Thymus (tissue), 11 donors: Measurements from ENCODE around the gene GALNT17. TPM values are rescaled to one million over a fixed set of nuclear protein-coding genes. Genes with fewer than 3 reads are reported as not detected.
"Not testable (repeated sequence)": the region's sequence is repeated elsewhere in the genome, so short reads cannot be mapped to it uniquely, and the experiment has no call there.

ENCODE experiments used
- DNase-seq, 9 donors: peaks; one replicate each; pipeline ENCODE4 v3.0.0-alpha.2; 2013; ENCODE audit warnings: low spot score in 9 of 9, low read depth in 6 of 9, missing footprints in 1 of 9
- H3K27ac ChIP-seq, 2 donors: one replicate each; pipeline ENCODE4 v1.5.1; 2013; ENCODE audit warnings: control low read depth in 1 of 2, low read depth in 1 of 2, low read length in 1 of 2, mild to moderate bottlenecking in 1 of 2, moderate library complexity in 1 of 2
- H3K27me3 ChIP-seq, 2 donors: one replicate each; pipeline ENCODE4 v1.5.1; 2013; ENCODE audit warnings: low read length in 1 of 2; ENCODE audit not compliant: control insufficient read depth in 2 of 2, insufficient read depth in 1 of 2
- H3K36me3 ChIP-seq, 2 donors: one replicate each; pipeline ENCODE4 v1.5.1; 2013; ENCODE audit warnings: low read length in 1 of 2, mild to moderate bottlenecking in 1 of 2, moderate library complexity in 1 of 2; ENCODE audit not compliant: control insufficient read depth in 2 of 2, insufficient read depth in 2 of 2
- H3K4me1 ChIP-seq, 2 donors: one replicate each; pipeline ENCODE4 v1.5.1; 2013; ENCODE audit warnings: low read length in 2 of 2; ENCODE audit not compliant: control insufficient read depth in 2 of 2, insufficient read depth in 2 of 2
- H3K4me3 ChIP-seq, 2 donors: one replicate each; pipeline ENCODE4 v1.5.1; 2013; ENCODE audit warnings: low read length in 2 of 2, control low read depth in 1 of 2, mild to moderate bottlenecking in 1 of 2
- H3K9me3 ChIP-seq, 2 donors: one replicate each; pipeline ENCODE4 v1.5.1; 2013; ENCODE audit warnings: low read length in 1 of 2, mild to moderate bottlenecking in 1 of 2; ENCODE audit not compliant: control insufficient read depth in 2 of 2, insufficient read depth in 1 of 2
- WGBS: extraction: QIAGEN DNeasy Blood & Tissue Kit; methylation state at CpG from one replicate; pipeline ENCODE4 v1.1.7; 2013; 5-methylcytosine and 5-hydroxymethylcytosine counted together
- polyA plus RNA-seq: library from polyadenylated mRNA; stranded (reverse); fragments of 200-250 nt; gene quantifications from one replicate; pipeline ENCODE4 v1.2.3, GENCODE V29; 2013
- total RNA-seq: library from RNA; stranded (reverse); fragments of 120-200 nt; gene quantifications from one replicate; pipeline ENCODE4 v1.2.4, GENCODE V29; 2013
- donor health status: healthy.

Gene GALNT17
- total and polyA plus RNA-seq, 2 donors, result 1.8 to 9.2 TPM

DNA sequence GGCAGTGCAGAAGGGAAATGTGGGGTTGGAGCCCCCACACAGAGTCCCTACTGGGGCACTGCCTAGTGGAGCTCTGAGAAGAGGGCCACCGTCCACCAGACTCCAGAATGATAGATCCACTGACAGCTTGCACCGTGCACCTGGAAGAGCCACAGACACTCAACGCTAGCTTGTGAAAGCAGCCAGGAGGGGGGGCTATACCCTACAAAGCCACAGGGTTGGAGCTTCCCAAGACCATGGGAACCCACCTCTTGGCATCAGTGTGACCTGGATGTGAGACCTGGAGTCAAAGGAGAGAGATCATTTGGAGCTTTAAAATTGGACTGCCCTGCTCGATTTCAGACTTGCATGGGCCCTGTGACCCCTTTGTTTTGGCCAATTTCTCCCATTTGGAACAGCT lies 80.5 kb downstream of the GALNT17 start:
- DNase-seq, H3K4me3 ChIP-seq, H3K4me1 ChIP-seq, H3K36me3 ChIP-seq, H3K27me3 ChIP-seq, H3K9me3 ChIP-seq, H3K27ac ChIP-seq: not testable (repeated sequence)
- WGBS, result 93% methylated on average over 4 of the region's 4 CpGs

DNA sequence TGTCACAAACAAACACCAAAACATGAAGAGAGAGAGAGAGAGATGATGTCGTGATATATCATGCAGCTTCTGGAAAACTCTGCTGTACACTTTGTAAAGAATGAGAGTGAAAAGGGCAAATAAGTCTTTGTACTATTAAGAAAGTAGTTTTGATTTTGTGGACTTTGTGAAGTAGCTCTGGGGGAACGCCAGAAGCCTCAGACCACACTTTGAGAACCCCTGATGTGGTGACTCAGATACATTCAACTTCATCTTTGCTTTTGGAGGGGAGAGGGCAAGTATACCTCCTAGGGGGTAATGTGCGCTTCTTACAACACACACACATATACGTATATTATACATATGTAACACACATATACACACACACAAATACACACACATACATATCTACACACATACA lies 84.3 kb downstream of the GALNT17 start:
- no peaks in the 10 kb centered on the region for H3K27me3 ChIP-seq
- no peaks in the 10 kb centered on the region for H3K36me3 ChIP-seq
- H3K4me1 ChIP-seq, result no peaks in the 10 kb centered on the region
- no peaks in the 10 kb centered on the region for H3K9me3 ChIP-seq
- no peak overlapping the region for H3K27ac ChIP-seq
- no peak for DNase-seq
- no peak overlapping the region for H3K4me3 ChIP-seq
- WGBS, result 95% methylated on average over 4 of the region's 4 CpGs

DNA sequence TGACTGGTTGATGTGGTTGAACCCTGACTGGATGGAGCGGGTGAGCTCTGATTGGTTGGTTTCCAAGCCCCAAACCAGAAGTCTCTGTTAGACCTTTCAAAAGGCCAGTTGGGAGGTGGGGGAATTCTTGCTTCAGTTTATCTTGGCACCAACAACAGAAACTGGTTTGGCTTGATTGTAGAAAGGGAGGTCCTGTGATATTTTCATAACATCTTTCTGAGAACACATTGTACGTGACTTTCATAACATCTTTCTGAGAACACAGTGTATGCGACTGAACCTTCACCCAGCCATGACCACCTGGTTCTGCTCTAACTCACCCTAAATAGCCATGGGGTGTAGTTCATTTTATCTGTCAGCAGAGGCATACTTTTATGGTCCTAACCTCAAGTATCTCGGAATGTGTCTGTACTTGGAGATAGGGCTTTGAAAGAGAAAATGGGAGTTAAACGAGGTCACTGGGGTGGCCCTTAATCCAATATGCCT lies 88.3 kb downstream of the GALNT17 start:
- H3K27ac ChIP-seq, result peak overlapping the region; percentile 15 to 36
- WGBS, result 92% methylated on average over 5 of the region's 5 CpGs
- peak in 1 of 9 donors; percentile 14 for DNase-seq

DNA sequence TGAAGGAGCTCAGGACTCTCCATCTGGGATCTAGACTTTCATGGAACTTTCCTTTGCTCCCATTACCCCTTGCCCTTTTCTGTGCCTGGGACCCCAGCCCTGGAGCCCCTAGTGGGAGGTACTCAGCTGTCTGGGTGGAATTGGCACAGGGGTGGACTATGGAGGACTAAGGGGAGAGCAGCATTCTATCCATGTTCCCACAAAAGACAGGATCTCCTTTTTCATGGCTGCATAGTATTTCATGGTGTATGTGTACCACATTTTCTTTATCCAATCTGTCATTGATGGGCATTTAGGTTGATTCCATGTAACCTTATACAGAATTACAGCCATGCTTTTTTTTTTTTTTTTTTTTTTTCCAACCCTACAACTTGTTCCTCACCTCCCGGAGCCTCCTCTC lies 89.1 kb downstream of the GALNT17 start:
- DNase-seq, result no peak
- WGBS, result 0% methylated on average over 1 of the region's 1 CpG
- no peaks in the 10 kb centered on the region for H3K27me3 ChIP-seq
- H3K4me1 ChIP-seq, result no peaks in the 10 kb centered on the region
- H3K4me3 ChIP-seq, result no peak overlapping the region
- H3K9me3 ChIP-seq, result no peaks in the 10 kb centered on the region
- peak overlapping the region in 1 of 2 donors; percentile 65 for H3K27ac ChIP-seq
- H3K36me3 ChIP-seq, result no peaks in the 10 kb centered on the region

More for the DNA sequence above, 88.3 kb downstream of the GALNT17 start:
- Histone ChIP-seq H3K4me1 (no peaks in the 10 kb centered on the region), H3K4me3 (no peak overlapping the region), H3K27me3 (no peaks in the 10 kb centered on the region), H3K9me3 (no peaks in the 10 kb centered on the region), H3K36me3 (no peaks in the 10 kb centered on the region)

DNA sequence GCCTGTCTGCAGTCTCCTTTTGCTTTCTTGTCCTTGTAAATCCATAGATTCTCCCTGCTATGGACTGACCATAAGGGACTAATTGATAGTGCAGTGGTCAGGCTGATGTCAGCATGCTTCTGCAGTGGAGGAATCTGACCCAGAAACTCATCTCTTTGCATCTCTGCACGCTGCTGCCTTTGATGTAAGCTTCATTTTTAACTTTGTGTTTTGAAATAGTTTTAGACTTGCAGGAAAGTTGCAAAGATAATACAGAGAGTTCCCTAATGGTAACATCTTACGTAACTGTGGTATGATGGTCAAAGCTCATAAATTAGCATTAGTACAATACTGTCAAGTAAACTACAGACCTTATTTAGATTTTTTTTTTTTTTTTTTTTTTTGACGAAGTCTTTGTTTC lies 89.6 kb downstream of the GALNT17 start:
- whole genome bisulfite sequencing, result 82% methylated on average over 3 of the region's 3 CpGs
- no peaks in the 10 kb centered on the region for H3K27me3 ChIP-seq
- DNase-seq, result no peak
- H3K27ac ChIP-seq, result no peak overlapping the region
- no peak overlapping the region for H3K4me3 ChIP-seq
- H3K4me1 ChIP-seq, result no peaks in the 10 kb centered on the region
- H3K36me3 ChIP-seq, result no peaks in the 10 kb centered on the region
- peaks cover 0 to 4% of the 10 kb centered on the region in 2 donors for H3K9me3 ChIP-seq

DNA sequence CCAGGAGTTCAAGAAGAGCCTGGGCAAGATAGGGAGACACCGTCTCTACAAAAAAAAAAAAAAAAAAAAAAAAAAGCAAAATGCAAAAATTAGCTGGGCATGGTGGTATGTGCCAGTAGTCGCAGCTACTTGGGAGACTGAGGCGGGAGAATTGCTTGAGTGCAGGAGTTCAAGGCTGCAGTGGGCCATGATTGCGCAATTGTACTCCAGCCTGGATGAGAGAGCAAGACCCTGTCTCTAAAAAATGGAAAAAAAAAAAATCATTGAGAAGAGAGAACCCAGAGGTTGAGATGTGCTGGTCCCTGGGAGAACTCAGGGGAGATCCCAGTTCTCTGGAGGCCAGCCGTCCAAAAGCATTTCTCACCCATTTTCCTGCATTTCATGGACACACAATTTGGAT lies 95.2 kb downstream of the GALNT17 start:
- H3K4me3 ChIP-seq, result no peak overlapping the region
- no peaks in the 10 kb centered on the region for H3K4me1 ChIP-seq
- 77% methylated on average over 5 of the region's 5 CpGs for WGBS
- no peaks in the 10 kb centered on the region for H3K36me3 ChIP-seq
- no peak overlapping the region for H3K27ac ChIP-seq
- peaks cover 0 to 31% of the 10 kb centered on the region in 2 donors for H3K9me3 ChIP-seq
- DNase-seq, result no peak
- H3K27me3 ChIP-seq, result no peaks in the 10 kb centered on the region

DNA sequence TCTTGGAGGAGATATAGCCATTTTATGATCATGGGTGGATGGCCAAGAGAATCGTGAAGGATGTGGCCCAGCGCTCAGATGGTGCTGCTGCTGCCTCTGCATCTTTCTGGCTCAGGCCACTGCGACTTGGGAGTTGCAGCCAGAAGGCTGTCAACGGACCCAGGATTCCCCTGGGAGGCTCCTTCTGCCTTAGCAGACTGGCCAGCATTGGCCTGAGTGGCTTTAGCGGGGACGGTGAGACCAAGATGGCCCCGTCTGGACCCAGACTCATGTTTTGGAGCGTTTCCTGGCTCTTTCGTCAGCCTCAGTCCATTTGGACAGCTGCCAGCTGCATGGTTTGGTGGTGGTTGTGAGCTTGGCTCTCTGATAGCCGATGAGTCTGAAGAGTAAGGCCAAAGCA lies 97.2 kb downstream of the GALNT17 start:
- Histone ChIP-seq H3K36me3 (no peaks in the 10 kb centered on the region), H3K4me1 (no peaks in the 10 kb centered on the region), H3K4me3 (no peak overlapping the region), H3K9me3 (peaks cover 0 to 38% of the 10 kb centered on the region in 2 donors), H3K27ac (no peak overlapping the region), H3K27me3 (no peaks in the 10 kb centered on the region)
- WGBS, result 94% methylated on average over 10 of the region's 10 CpGs
- no peak for DNase-seq

DNA sequence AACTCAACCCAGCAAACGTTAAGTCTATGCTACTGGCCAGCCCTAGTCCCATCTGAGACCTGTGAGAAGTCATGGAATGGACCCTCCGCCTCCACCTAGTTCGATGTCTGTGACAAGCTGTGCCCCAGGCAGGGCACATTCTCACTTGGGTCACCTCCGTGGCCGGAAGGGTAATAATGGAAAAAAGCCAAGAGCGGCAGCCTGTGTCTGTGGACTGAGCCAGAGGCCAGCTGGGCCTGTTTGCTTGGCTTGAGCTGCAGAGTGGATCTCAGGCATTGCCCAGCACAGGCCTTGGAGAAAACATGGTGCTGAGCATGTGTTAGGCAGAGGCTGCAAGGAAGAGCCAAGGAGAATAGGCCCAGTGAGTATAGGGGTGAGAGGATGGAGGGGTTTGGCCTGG lies 97.8 kb downstream of the GALNT17 start:
- no peaks in the 10 kb centered on the region for H3K36me3 ChIP-seq
- H3K27me3 ChIP-seq, result no peaks in the 10 kb centered on the region
- no peak for DNase-seq
- no peak overlapping the region for H3K27ac ChIP-seq
- H3K9me3 ChIP-seq, result peaks cover 0 to 44% of the 10 kb centered on the region in 2 donors
- no peaks in the 10 kb centered on the region for H3K4me1 ChIP-seq
- 77% methylated on average over 6 of the region's 6 CpGs for WGBS
- H3K4me3 ChIP-seq, result no peak overlapping the region

DNA sequence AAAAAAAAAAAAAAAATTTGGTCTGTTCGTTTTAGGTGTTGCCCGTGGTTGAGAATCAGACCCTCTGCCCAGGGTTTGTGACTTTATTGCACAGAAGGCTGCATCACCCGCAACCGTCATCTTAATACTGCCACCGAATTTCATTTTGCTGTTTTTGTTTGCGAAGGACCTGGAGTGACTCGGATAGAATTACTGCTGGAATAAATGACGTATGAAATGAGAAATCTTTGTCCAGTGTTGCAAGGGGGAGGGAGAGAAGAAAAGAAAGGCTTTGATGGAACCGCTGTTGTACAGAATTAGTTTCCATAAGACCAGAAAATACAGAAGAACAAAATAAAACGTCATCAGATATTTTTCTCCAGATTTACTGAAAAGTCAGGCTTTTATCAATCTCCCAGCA lies 103.3 kb downstream of the GALNT17 start:
- Histone ChIP-seq H3K27ac (no peak overlapping the region), H3K27me3 (no peaks in the 10 kb centered on the region), H3K36me3 (no peaks in the 10 kb centered on the region), H3K4me1 (no peaks in the 10 kb centered on the region), H3K9me3 (peaks cover 0 to 18% of the 10 kb centered on the region in 2 donors), H3K4me3 (no peak overlapping the region)
- no peak for DNase-seq
- 90% methylated on average over 10 of the region's 10 CpGs for WGBS
